Measurements from ENCODE around the gene PLK4.
"Not testable (repeated sequence)": the region's sequence is repeated elsewhere in the genome, so short reads cannot be mapped to it uniquely, and the experiment has no call there.

The PLK4 gene

DNA sequence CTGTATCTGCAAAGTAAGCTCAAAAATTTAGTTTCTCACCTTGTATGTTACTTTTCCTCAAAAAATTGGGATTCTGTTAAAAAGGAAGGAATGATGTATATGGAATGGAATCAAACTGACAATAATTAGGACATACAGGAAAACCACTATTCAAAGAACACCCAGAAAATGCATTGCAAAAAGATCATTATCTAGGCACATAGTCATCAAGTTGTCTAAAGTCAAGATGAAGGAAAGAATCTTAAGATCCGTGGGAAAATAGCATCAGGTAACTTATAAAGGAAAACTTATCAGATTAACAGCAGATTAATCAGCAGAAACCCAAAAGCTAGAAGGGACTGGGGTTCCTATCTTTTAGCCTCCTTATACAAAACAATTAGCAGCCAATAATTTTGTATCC is 23.1 kb upstream of the PLK4 start:
- no peaks in the 10 kb centered on the region for H3K9me3 ChIP-seq (ENCODE audit: control insufficient read depth, low read length)
- H3K9ac ChIP-seq (ENCODE audit: low read length), result no peak overlapping the region
- no peak overlapping the region for H3K4me3 ChIP-seq (ENCODE audit: low read length)
- H3K4me1 ChIP-seq (ENCODE audit: control insufficient read depth, insufficient read depth, low read length), result peaks cover 11% of the 10 kb centered on the region
- DNase-seq (ENCODE audit: low read depth), result no peak
- H3K27me3 ChIP-seq (replicated peaks; ENCODE audit: control insufficient read depth, insufficient read depth, low read length), result no peaks in the 10 kb centered on the region
- no peaks in the 10 kb centered on the region for H3K36me3 ChIP-seq (ENCODE audit: control insufficient read depth, insufficient read depth, low read length, severe bottlenecking)

DNA sequence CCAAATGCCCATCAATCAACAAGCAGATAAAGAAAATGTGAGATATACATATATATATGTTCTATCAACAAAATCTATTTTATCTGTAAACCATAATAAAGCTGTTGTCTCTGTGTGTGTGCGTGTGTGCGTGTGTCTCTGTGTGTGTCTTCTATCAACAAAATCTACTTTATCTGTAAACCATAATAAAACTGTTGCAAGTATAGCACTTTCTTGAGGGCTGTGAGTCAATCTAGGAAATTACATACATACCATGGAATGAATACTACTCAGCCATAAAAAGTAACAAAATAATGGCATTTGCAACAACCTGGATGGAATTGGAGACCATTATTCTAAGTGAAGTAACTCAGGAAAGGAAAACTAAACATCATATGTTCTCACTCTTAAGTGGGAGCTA is 12.5 kb upstream of the PLK4 start:
- Histone ChIP-seq H3K36me3 (ENCODE audit: control insufficient read depth, insufficient read depth, low read length, severe bottlenecking) (no peaks in the 10 kb centered on the region), H3K9me3 (ENCODE audit: control insufficient read depth, low read length) (no peaks in the 10 kb centered on the region), H3K4me3 (ENCODE audit: low read length) (no peak overlapping the region), H3K9ac (ENCODE audit: low read length) (no peak overlapping the region), H3K27me3 (replicated peaks; ENCODE audit: control insufficient read depth, insufficient read depth, low read length) (no peaks in the 10 kb centered on the region), H3K4me1 (ENCODE audit: control insufficient read depth, insufficient read depth, low read length) (peaks cover 8% of the 10 kb centered on the region)
- no peak for DNase-seq (ENCODE audit: low read depth)

DNA sequence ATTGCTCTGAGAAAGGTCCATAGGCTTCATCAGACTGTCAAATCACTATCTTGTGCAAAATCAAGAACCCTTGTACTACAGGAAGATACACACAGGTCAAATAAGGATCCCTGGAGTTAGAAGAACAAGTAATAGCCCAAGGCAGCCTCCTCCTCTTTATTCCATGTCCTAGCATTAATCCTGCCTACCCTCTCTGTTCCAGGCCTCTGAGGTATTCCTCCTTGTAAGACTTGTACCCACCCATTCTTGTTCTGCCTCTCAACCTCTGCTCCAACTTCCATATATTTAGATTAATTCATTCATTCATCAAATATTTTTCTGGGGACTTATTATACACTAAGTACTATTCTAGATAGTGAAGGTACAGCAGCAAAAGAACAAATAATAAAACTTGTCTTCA is 10.4 kb upstream of the PLK4 start:
- Histone ChIP-seq H3K9ac (ENCODE audit: low read length) (peak overlapping the region; percentile 11), H3K36me3 (ENCODE audit: control insufficient read depth, insufficient read depth, low read length, severe bottlenecking) (no peaks in the 10 kb centered on the region), H3K4me1 (ENCODE audit: control insufficient read depth, insufficient read depth, low read length) (peaks cover 8% of the 10 kb centered on the region), H3K9me3 (ENCODE audit: control insufficient read depth, low read length) (no peaks in the 10 kb centered on the region), H3K27me3 (replicated peaks; ENCODE audit: control insufficient read depth, insufficient read depth, low read length) (no peaks in the 10 kb centered on the region), H3K4me3 (ENCODE audit: low read length) (no peak overlapping the region)
- no peak for DNase-seq (ENCODE audit: low read depth)

GRCh38 chr4:127870688-127871087 is 10.0 kb upstream of the PLK4 start:
- Histone ChIP-seq H3K36me3 (ENCODE audit: control insufficient read depth, insufficient read depth, low read length, severe bottlenecking) (no peaks in the 10 kb centered on the region), H3K4me1 (ENCODE audit: control insufficient read depth, insufficient read depth, low read length) (peaks cover 8% of the 10 kb centered on the region), H3K27me3 (replicated peaks; ENCODE audit: control insufficient read depth, insufficient read depth, low read length) (no peaks in the 10 kb centered on the region), H3K9ac (ENCODE audit: low read length) (peak overlapping the region; percentile 11), H3K9me3 (ENCODE audit: control insufficient read depth, low read length) (no peaks in the 10 kb centered on the region), H3K4me3 (ENCODE audit: low read length) (no peak overlapping the region)
- DNase-seq (ENCODE audit: low read depth), result peak; percentile 74

DNA sequence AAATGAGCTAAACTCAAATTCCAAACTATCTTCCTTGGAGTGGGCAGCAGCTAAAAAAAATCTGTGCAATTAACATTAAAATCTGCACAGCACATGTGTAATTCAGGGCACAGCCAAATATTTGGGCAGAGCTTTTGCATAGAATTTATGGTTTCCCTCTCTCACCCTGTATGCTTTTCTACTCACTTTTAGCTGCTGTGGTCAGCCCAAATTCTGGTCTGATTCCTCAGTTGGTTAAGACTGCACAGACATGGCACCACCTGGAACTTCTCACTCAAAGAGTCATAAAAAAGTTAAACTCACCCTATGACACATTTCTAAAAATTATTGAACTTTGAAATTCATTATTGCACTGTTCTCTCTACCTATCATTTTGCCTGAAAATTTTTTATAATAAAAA is 4.9 kb upstream of the PLK4 start:
- H3K9me3 ChIP-seq (ENCODE audit: control insufficient read depth, low read length), result no peaks in the 10 kb centered on the region
- no peaks in the 10 kb centered on the region for H3K27me3 ChIP-seq (replicated peaks; ENCODE audit: control insufficient read depth, insufficient read depth, low read length)
- no peak overlapping the region for H3K9ac ChIP-seq (ENCODE audit: low read length)
- H3K4me1 ChIP-seq (ENCODE audit: control insufficient read depth, insufficient read depth, low read length), result peaks cover 7% of the 10 kb centered on the region
- no peaks in the 10 kb centered on the region for H3K36me3 ChIP-seq (ENCODE audit: control insufficient read depth, insufficient read depth, low read length, severe bottlenecking)
- no peak overlapping the region for H3K4me3 ChIP-seq (ENCODE audit: low read length)
- no peak for DNase-seq (ENCODE audit: low read depth)

GRCh38 chr4:127881563-127881864 is 821 bp downstream of the PLK4 start:
- Histone ChIP-seq H3K9ac (ENCODE audit: low read length) (peak overlapping the region; percentile 89), H3K4me1 (ENCODE audit: control insufficient read depth, insufficient read depth, low read length) (no peaks in the 10 kb centered on the region), H3K9me3 (ENCODE audit: control insufficient read depth, low read length) (no peaks in the 10 kb centered on the region), H3K36me3 (ENCODE audit: control insufficient read depth, insufficient read depth, low read length, severe bottlenecking) (no peaks in the 10 kb centered on the region), H3K27me3 (replicated peaks; ENCODE audit: control insufficient read depth, insufficient read depth, low read length) (no peaks in the 10 kb centered on the region), H3K4me3 (ENCODE audit: low read length) (peak overlapping the region; percentile 96)
- no peak for DNase-seq (ENCODE audit: low read depth)

- Histone ChIP-seq H3K27me3 (replicated peaks; ENCODE audit: control insufficient read depth, insufficient read depth, low read length) (no peaks in the 10 kb centered on the region), H3K4me1 (ENCODE audit: control insufficient read depth, insufficient read depth, low read length) (peaks cover 5% of the 10 kb centered on the region), H3K9ac (ENCODE audit: low read length) (no peak overlapping the region), H3K36me3 (ENCODE audit: control insufficient read depth, insufficient read depth, low read length, severe bottlenecking) (no peaks in the 10 kb centered on the region), H3K4me3 (ENCODE audit: low read length) (no peak overlapping the region), H3K9me3 (ENCODE audit: control insufficient read depth, low read length) (no peaks in the 10 kb centered on the region)
- DNase-seq (ENCODE audit: low read depth), result no peak
These were observed 7.9 kb downstream of the PLK4 start for GRCh38 chr4:127888559-127888958.

DNA sequence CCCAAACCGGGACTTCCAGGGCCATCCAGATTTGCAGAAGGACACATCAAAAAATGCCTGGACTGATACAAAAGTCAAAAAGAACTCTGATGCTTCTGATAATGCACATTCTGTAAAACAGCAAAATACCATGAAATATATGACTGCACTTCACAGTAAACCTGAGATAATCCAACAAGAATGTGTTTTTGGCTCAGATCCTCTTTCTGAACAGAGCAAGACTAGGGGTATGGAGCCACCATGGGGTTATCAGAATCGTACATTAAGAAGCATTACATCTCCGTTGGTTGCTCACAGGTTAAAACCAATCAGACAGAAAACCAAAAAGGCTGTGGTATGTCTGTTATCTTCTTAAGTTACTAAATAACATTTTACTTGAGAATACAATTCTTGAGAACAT is 9.2 kb downstream of the PLK4 start:
- H3K4me3 ChIP-seq (ENCODE audit: low read length), result no peak overlapping the region
- no peaks in the 10 kb centered on the region for H3K9me3 ChIP-seq (ENCODE audit: control insufficient read depth, low read length)
- H3K9ac ChIP-seq (ENCODE audit: low read length), result no peak overlapping the region
- H3K27me3 ChIP-seq (replicated peaks; ENCODE audit: control insufficient read depth, insufficient read depth, low read length), result no peaks in the 10 kb centered on the region
- peaks cover 5% of the 10 kb centered on the region for H3K4me1 ChIP-seq (ENCODE audit: control insufficient read depth, insufficient read depth, low read length)
- DNase-seq (ENCODE audit: low read depth), result no peak
- H3K36me3 ChIP-seq (ENCODE audit: control insufficient read depth, insufficient read depth, low read length, severe bottlenecking), result no peaks in the 10 kb centered on the region

GRCh38 chr4:127896069-127896468 is 15.4 kb downstream of the PLK4 start:
- no peaks in the 10 kb centered on the region for H3K4me1 ChIP-seq (ENCODE audit: control insufficient read depth, insufficient read depth, low read length)
- H3K27me3 ChIP-seq (replicated peaks; ENCODE audit: control insufficient read depth, insufficient read depth, low read length), result no peaks in the 10 kb centered on the region
- no peak for DNase-seq (ENCODE audit: low read depth)
- no peaks in the 10 kb centered on the region for H3K36me3 ChIP-seq (ENCODE audit: control insufficient read depth, insufficient read depth, low read length, severe bottlenecking)
- H3K9ac ChIP-seq (ENCODE audit: low read length), result no peak overlapping the region
- no peak overlapping the region for H3K4me3 ChIP-seq (ENCODE audit: low read length)
- H3K9me3 ChIP-seq (ENCODE audit: control insufficient read depth, low read length), result no peaks in the 10 kb centered on the region

GRCh38 chr4:127896528-127896927 is 15.8 kb downstream of the PLK4 start:
- Histone ChIP-seq H3K4me3 (ENCODE audit: low read length) (no peak overlapping the region), H3K4me1 (ENCODE audit: control insufficient read depth, insufficient read depth, low read length) (no peaks in the 10 kb centered on the region), H3K9ac (ENCODE audit: low read length) (no peak overlapping the region), H3K36me3 (ENCODE audit: control insufficient read depth, insufficient read depth, low read length, severe bottlenecking) (no peaks in the 10 kb centered on the region), H3K9me3 (ENCODE audit: control insufficient read depth, low read length) (no peaks in the 10 kb centered on the region), H3K27me3 (replicated peaks; ENCODE audit: control insufficient read depth, insufficient read depth, low read length) (no peaks in the 10 kb centered on the region)
- DNase-seq (ENCODE audit: low read depth), result no peak

DNA sequence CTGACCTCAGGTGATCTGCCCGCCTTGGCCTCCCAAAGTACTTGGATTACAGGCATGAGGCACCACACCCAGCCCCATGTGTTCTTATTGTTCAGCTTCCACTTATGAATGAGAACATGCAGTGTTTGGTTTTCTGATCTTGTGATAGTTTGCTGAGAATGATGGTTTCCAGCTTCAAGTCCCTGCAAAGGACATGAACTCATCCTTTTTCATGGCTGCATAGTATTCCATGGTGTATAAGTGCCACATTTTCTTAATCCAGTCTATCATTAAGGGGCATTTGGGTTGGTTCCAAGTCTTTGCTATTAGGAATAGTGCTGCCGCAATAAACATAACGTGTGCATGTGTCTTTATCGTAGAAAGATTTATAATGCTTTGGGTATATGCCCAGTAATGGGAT is 19.0 kb downstream of the PLK4 start:
- not testable (repeated sequence) for DNase-seq (ENCODE audit: low read depth); H3K9ac ChIP-seq (ENCODE audit: low read length); H3K4me3 ChIP-seq (ENCODE audit: low read length); H3K4me1 ChIP-seq (ENCODE audit: control insufficient read depth, insufficient read depth, low read length); H3K9me3 ChIP-seq (ENCODE audit: control insufficient read depth, low read length); H3K27me3 ChIP-seq (replicated peaks; ENCODE audit: control insufficient read depth, insufficient read depth, low read length); H3K36me3 ChIP-seq (ENCODE audit: control insufficient read depth, insufficient read depth, low read length, severe bottlenecking)

- no peak for DNase-seq (ENCODE audit: low read depth)
- Histone ChIP-seq H3K4me1 (ENCODE audit: control insufficient read depth, insufficient read depth, low read length) (no peaks in the 10 kb centered on the region), H3K9ac (ENCODE audit: low read length) (no peak overlapping the region), H3K36me3 (ENCODE audit: control insufficient read depth, insufficient read depth, low read length, severe bottlenecking) (no peaks in the 10 kb centered on the region), H3K9me3 (ENCODE audit: control insufficient read depth, low read length) (no peaks in the 10 kb centered on the region), H3K27me3 (replicated peaks; ENCODE audit: control insufficient read depth, insufficient read depth, low read length) (no peaks in the 10 kb centered on the region), H3K4me3 (ENCODE audit: low read length) (no peak overlapping the region)
These were observed 24.3 kb downstream of the PLK4 start for GRCh38 chr4:127905029-127905428.

All from adipocyte (in vitro differentiated cells).